Measurements from ENCODE around the gene SEMA3G.

SEMA3G gene

DNA sequence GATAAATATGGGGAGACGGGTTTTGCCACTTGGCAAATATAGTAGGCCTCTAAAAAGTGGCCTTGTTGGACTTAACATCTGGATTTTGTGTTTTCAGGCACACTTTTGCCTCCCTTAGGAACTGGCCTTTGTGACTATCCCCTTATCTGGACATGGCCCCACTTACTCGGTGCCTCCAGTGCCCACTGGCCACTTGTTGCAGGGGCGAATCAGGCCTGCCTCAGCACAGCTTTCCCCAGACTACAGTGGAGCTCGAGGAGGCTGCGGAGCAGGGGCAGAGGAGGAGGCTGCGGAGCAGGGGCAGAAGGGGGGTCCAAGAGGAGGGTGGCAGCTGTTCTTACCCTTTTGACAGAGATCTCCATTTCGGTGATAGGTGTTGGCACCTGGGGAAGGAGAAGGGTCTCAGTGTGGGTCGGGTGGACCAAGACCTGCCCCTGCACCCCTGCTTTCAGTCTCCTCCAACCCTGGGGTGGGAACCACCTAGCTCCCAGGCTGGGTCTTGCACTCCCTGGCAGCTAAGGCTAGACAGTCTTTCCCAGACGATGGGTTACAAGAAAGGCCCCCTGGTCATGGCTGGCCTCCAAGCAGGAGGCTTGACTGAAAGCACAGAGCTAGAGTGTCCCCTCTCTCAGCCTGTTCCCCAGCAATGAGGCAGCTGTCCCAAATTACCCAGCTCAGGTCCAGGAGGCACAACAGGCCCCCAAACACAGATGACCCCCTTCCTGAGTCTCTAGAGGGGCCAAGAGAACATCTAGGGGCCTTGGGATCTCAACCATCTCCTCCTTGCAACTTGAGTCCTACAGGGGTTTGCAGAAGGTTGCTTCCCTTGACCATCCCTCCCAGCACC is 6.1 kb downstream of the SEMA3G start:
- no peak for DNase-seq

DNA sequence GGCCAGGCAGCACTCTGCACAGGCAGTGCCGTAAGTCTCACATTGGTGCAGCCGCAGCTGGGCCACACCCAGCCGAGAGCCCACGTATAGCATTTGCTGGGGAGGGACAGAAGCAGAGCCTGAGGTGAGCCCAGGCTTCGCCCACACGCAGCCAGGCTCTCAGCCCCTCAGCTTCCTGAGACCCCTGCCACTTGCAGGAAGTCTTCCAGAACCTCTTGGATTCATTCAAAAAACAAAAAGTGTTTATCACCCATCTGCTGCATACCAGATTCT is 6.9 kb downstream of the SEMA3G start:
- no peak for DNase-seq

DNA sequence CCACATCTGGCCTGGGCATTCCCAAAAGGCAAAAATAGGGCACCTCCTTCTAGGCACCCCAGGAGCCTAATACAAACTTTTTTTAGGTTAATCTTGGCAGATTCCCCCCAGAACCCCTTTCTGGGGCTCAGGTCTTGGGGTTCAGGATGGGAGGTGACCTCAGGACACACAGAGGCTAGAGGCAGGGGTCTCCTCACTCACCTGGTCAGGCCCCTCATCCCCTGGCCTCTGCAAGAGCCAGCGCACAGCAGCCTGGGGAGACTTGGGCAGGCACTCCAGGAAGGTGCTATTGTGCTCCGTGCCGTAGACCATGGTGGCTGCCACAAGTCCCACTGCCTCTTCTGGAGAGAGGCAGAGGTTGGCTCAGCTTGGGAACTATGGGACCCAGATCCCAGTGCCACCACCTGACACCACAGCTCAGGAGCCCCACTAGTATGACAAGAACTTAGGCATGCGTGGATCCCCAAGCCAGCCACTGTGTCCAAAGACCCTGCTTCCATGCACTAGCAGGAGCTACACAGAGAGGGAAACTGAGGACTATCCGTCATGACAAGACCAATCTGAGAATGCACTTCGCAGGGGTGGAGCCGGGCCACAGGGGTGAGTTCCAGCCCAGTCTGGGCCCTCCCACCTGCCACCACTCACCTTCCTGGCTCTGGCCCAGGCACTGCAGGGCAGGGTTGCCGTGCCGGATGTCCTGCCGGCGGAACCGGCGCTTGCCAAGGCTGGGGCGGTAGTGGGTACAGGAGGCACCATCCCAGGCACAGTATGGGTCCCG is 7.4 kb downstream of the SEMA3G start:
- DNase-seq, result no peak

DNA sequence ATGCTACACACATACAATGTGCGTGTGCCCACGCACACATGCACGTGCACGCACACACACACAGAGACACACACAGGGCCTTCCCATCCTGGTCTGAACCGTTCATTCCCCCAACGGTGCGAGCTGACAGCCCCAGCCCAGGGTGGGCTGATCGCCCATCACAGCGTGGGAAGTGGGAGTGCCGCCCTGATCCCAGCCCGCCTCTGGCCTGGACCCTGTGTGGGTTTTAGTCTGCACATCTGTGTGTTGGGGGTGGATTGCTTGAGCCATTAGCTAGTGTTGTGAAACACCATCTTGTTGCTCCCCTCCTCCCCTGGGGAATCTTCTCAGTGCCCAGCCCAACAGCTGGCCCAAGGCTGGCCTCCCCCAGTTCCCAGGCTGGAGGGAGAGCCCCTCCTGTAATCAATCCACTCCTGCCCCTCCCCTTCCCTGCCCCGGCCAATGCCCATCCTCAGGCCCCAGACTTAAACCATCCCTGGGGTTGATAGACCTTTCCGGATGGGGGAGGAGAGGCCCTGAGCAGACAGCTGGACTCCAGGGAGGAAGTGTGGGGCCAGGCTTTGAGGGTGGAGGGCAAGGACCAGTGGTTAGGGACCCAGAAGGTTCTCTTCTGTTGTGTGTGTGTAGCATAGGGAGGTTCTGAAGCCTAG is 8.3 kb downstream of the SEMA3G start:
- no peak for DNase-seq

DNA sequence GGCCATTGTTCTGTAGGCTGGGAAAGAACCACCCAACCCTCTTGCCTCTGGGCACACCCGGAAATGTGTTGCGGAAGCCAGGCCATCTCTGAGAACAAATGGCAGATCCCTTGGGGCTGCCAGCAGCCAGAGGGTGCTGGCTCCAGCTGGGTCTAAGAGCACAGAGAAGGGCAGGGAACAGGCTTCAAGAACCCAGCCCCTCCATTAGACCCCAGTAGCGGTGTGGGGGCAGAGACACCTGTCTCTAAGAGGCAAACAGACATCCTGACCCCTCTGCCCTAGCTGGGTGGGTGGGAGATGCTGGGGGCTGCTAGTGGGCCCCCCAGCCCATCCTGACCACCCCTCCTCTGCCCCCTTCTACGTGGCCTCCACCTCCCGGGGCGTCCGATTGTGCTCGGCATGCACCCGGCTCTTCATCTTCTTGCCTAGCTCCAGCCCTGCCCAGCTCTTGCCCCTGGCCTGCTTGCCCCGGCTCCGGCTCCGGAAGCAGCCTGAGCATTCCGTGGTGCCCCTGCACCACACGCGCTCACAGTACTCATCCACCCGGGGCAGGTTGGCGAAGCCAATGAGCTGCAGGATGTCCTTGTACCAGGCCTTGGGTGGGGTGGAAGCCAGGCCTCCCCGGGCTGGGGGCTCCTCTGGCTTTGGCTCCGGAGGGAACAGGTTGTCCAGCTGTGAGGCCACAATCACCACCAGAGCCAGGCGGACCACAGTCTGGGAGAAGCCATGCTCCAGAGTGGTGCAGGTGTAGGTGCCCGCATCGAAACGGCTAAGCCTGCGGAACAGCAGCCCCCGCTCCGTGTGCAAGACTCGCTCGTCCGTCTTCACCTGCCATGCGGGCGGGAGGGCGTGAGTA is 9.4 kb downstream of the SEMA3G start:
- DNase-seq, result no peak

DNA sequence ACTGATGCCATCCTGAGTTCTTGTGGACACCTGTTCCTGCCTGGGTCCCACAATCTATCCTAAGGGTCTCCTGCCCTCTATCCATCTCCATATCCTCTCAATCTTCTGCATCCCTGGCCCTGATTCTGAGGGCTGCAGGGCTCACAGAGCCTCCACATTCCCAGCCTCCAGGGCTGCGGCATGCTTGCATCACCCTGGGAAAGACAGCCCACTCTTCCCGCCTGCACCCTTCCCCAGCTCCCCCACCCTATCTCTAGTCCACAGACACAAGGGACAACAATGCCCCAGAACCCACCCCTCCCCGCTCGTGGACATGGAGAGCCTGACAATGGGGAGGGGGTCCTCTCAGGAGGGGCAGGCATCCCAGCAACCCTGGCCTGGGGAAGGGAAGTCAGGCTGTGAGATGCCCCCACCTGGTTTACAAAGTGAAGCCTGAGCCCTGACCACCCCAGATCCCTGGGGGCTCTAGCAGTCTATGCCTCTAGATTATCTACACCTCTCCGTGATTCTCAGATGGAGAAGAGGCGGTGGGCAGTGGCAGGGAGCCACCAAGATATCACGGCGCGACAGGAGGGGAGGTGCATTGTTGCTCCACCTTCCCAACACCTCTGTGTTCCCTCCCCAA is 10.3 kb downstream of the SEMA3G start:
- DNase-seq, result no peak

DNA sequence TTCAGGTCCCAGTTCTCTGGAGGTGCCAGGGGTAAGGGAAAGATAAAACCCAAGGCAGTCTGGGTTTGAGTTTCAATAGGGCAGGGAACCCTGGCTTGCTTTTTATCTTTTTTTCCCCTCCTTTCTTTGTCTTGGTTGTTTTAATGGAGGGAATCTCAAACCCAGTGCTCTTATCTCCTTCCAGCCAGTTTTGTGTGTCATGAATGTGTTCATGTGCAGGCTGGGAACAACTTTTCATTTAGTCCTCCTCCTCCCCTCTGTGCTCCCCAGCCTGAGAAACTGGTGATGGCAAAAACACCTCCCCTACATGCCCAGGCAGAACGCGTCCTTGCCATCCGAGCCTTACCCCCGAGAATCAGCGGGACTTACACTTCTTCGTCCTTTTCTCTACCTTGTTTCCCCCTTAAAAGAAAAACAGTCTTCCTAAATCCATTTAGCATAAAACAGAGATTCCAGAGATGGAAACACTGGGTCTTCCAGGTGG is 10.9 kb downstream of the SEMA3G start:
- no peak for DNase-seq

DNA sequence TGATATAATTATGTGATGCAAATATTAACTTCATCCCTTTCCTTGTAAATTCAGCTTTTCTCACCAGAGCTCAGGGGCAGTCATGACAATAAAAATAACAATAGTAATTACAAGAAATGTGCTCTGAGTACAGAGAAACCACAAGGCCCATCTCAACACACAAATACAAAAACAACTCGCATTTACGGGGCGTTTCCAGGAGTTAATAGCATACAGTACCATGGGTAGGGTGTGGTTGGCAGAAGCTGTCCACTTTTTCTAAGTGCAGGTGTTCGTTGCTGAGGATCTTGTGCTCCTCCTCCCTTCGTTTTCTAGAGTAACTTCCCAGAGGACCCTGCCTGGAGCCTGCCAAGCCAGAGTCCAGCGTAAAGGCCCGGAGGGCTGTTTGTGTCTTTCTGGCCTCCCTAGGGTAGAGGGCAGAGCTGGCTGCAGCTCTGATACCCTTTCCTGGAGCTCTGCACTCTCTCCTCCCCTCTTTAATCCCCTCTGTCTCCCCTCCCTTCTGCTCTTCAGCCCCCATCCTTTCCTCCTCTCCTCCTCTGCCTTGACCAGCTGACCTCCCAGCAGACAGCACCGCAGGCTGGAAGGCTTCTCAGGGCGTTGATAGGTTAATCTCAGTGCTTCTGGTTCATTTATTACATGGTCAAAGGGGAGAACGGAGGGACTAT is 11.4 kb downstream of the SEMA3G start:
- DNase-seq, result peak in 1 of 5 experiments; percentile 67

DNA sequence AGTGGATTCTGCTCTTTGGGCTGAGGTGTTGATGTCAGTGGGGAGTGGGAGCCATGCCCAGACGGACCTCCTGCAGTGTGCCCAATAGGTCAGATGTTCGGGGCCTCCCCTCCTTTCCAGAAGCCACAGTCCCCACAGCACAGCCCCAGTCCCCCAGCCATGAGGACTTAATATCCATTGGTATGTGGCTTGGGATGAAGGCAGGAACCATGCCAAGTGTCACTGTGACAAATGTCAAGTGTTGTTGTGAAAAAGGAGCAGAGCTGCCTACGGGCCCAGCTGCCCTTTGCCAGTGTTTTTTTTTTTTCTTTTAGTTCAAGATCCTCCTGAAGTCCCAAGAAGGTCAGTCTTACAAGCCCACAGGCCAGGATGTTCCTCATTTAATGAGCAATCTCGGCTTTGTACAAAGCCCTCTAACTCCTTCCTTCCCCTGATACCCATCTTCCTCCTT is 12.2 kb downstream of the SEMA3G start:
- DNase-seq, result no peak

DNA sequence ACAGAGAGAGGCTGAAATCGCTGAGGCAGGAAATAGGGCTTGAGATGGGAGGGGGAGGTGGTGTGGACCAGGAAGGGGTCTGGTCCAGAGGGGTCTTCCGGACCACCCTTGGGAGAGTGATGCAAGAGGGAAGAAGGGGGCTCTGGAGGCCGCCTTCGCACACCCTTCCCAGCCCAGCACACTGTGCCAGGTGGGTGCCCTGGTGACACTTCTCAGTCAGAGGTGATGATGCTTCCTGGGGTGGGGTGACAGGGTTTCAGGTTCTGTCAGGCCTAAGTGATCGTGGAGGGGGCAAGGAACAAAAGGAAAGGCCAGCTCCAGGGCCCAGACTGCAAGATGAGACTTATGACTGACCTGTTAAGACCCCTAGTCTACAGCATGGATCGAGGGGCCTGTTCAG is 12.7 kb downstream of the SEMA3G start:
- DNase-seq, result no peak

DNA sequence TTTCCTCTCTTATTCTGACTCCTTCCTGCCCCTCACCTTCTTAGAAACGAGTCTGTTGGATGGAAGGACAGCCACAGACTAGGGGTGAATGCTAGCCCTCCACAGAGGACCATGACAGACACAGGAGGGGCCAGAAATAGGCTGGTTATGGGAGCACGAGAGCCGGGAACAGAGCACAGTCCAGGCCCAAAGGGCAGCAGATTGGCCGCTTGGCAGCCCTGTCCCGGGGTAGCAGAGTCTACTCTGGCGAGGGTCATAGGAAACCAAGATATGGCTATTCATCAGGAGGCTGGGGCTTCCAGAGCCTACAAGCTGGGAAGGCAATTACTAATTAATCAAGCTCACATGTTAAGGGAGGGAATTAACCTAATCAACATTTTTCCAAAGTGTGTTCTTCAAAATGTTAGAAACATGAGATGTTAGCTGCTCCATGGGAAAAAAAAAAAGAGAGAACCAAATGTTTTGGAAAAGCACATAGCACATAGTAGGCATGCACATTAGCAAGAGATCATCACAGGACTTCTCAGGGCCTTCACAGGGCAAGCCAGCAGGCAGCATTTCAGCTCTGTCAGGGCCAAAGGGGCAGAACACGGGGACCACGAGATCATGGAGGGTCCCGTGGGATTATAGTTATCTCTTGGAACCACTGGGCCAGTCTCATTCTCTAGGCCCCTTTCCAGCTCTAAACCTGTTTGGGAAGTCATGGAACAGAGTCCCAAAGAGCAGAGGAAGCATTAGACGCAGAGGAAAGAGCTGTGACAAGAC is 13.3 kb downstream of the SEMA3G start:
- DNase-seq, result no peak

DNA sequence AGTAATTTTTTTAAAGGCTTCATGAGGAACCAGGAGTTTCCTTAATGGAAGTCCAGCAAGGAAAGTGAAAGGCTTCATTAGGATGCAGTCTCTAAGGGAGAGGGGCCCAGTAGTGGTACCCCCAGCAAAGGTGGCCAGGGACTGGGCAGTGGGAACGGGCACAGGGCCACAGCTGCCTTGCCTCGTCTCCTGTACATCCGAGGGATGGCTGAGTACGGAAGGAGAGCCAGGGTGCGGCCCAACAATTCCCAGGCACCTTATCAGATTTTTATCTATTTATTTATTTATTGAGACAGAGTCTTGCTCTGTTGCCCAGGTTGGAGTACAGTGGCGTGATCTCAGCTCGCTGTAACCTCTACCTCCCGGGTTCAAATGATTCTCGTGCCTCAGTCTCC is 14.5 kb downstream of the SEMA3G start:
- DNase-seq, result no peak

DNA sequence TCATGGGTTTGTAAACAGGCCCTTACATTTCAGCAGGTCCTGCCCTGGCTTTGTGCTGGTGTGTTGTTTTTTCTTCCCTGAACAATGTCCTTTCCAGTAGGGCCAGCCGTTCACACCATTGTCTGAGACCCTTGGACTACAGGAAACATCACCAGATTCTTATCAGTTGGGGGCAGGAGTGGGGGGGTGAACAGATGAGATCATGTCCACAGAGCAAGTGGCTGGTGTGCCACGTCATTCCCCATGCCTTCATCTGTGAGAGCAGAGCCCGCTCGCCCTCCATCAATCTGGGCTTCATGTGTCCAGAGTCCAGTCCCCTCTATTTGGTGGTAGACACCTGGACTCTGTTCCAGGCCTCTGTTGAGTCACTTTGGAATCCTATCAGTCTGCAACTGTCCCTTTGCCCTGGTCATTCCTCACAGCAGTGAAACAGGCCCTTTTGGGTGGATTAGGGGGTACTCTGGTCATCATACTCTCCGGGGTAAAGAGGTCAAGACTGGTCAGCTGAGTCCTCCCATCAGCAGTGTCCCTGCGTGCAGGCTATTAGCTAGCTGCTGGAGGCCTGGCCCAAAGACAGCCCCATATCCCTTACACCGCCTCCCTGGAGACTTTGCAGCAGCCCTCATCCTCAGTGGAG is 15.0 kb downstream of the SEMA3G start:
- no peak for DNase-seq

DNA sequence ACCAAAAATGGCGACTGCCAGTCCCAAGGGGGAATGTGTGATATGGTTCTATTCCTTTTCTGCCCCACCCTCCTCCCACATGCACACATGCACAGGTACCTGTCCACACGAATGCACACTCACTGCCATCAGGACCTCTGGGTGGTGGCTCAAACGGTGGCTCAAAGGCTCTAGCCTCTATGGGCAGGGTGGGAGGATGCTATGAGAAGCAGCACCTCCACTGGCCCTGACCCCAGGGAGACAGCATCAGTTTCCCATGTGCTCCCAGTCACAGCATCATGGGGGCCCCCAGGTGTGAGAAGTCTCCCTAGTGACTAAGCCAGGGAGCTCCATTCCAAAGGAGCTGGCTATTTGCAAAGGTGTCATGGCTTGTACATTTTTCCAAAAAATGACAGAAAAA is 15.9 kb downstream of the SEMA3G start:
- no peak for DNase-seq

DNA sequence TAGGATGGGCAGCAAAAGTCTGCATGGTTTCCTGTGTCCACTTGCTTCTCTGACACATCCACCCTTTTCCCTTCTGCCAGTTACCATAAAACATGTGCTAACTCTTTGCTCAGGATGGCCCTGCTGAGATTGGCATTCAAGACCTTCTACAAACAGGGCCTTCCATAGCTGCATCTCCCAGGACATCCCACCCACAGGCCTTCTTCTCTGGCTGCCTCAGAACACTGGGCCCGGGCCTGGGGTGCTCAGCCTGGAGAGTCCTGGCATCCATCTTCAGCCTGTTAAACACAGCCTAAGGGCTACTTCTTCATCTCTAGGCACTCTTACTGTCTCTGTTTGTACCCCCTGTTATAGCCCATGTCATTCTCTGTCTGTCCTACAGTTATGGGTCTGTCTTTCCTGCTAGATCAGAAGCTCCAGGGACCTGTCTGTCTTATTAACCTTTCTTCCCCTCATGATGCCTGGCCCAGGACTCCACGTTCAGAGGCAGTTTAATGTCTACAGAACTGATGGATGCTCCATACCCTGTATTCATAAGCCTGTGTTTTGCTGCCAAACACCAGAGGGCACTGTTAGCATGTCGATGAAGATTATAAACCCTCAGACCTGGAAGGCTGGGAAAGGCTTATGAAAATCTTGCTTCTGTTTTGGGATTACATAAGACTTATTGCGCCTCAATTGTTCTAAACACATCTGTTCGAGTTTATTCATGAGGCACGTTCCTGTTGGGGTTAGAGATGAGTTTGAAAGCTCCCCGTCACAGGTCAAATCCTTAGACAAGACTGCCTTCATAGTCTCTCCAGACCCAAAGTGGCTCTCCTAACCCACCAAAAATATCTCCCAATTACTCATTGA is 16.5 kb downstream of the SEMA3G start:
- peak in 1 of 5 experiments; percentile 51 for DNase-seq

DNA sequence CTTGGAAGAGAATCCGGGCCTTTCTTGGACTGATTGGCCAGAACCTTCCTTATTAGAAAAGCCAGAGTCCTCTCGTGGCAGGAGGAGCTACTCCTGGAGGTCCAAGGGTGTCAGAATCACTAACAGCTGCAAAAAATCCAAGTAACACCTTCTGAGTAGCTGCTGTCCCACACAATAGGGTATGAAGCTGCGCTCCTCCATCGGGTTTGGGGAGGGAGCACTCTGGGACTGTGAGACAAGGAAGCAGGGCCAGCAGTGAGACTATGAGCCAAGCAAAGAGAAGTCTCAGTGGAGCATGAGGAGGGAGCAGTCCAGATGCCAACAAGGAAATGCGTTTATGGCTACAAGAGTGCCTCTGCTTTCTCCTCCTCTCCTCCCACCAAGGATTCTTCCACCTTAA is 21.7 kb downstream of the SEMA3G start:
- DNase-seq, result no peak

DNA sequence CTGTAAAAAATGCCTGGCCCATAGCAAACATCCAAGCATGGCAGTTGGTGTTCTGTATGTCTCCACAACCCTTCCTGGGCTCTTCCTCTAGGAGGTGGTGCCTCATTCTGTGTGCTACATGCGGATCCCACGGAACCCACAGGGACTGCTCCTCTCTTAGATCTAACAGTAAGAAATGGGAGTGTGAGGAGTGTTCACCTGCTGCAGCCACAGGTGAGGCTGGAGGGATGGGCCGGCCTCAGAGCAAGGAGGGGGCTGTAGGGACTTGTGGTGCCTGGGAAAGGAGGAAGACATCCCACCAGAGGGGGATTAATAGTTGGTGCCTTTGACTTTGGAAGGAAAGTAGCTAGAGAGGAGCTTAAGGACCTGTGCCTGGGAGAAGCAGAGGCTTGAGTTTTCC is 22.2 kb downstream of the SEMA3G start:
- no peak for DNase-seq

DNA sequence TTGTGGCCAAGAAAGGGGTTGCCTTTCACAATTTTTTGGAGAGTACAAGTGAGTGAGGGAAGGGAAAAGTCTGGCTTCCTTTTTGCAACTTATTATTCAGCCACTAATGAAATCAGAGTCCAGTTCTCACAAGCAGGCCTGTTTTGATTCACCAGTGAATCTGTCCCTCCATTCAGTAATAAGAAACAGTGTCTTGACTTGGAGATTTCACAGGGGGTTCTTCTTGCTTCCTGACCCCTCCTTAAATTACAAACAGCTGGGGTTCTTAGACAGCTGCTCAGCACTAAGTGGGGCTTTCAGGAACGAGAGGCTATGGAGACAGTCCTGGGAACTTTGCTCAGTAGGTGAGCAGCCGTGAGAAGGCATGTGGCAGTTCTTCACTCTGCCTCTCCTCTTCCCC is 24.5 kb downstream of the SEMA3G start:
- no peak for DNase-seq

DNA sequence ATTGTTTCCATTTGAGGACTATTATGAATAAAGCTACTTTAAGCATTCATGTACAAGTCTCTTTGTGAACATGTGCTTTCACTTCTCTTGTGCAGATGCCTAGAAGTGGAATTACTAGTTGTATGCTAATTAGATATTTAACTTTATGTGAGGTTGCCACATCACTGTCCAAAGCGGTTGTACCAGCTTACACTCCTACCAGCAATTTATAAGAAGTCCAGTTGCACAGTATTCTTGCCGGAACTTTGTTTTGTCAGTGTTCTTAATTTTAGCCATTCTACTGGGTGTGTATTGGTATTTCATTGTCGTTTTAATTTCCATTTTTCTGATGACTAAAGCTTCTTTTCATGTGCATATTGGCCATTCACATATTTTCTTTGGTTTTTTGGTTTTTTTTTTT is 29.1 kb downstream of the SEMA3G start:
- DNase-seq, result no peak
